Activated naive CD8-positive, alpha-beta T cell treated with anti-CD3 and anti-CD28 coated beads, Interleukin-2, amount 50 U/mL, for 24 hours (primary cell): ENCODE results near the gene ING4.
A peak's percentile ranks its signal among the peaks of the same experiment; 100 is the strongest.

ENCODE experiments used
- ATAC-seq: fragments of 150-1000 bp; cut with Tn5 transposase; one replicate; pipeline ENCODE4 v1.10.0; 2021
- DNase-seq: peaks from one replicate; pipeline ENCODE4 v3.0.0; 2021
- H3K27ac Mint-ChIP-seq: one replicate; pipeline ENCODE4 v1.8.0; 2021; ENCODE audit warnings: mild to moderate bottlenecking, mixed read lengths
- H3K27me3 Mint-ChIP-seq: one replicate; pipeline ENCODE4 v1.8.0; 2021; ENCODE audit warnings: mixed read lengths
- H3K36me3 Mint-ChIP-seq: one replicate; pipeline ENCODE4 v1.8.0; 2021; ENCODE audit warnings: low read depth, mixed read lengths
- H3K4me1 Mint-ChIP-seq: one replicate; pipeline ENCODE4 v1.8.0; 2021; ENCODE audit warnings: mixed read lengths
- H3K4me3 Mint-ChIP-seq: one replicate; pipeline ENCODE4 v1.8.0; 2021; ENCODE audit warnings: mild to moderate bottlenecking, moderate library complexity, mixed read lengths
- H3K9me3 Mint-ChIP-seq: one replicate; pipeline ENCODE4 v1.8.0; 2021; ENCODE audit warnings: mixed read lengths

ING4 gene

DNA sequence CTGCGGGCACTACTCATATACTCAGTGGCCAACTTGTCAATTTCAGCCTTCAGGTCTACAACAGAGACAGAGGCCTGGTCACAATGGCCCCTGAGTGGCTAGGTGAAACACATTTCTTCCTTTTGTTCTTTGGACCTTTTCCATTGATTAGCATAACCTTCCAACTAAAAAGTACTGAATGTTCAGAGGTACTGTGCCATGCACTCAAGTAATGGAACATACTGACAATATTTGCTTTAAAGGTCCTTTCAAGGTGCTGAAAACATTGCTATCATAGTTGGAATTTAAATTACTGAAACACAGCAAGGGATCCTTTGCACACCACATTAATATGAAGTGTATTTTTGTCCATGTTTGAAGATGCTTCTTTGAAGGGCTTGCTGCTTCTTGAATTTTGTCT is 9.6 kb downstream of the ING4 start:
- Mint-ChIP-seq H3K36me3 (peaks cover 11% of the 10 kb centered on the region), H3K4me1 (peaks cover 2% of the 10 kb centered on the region), H3K27me3 (no peaks in the 10 kb centered on the region), H3K27ac (no peak overlapping the region), H3K9me3 (no peaks in the 10 kb centered on the region), H3K4me3 (no peak overlapping the region)
- DNase-seq (no peak), ATAC-seq (no peak)

DNA sequence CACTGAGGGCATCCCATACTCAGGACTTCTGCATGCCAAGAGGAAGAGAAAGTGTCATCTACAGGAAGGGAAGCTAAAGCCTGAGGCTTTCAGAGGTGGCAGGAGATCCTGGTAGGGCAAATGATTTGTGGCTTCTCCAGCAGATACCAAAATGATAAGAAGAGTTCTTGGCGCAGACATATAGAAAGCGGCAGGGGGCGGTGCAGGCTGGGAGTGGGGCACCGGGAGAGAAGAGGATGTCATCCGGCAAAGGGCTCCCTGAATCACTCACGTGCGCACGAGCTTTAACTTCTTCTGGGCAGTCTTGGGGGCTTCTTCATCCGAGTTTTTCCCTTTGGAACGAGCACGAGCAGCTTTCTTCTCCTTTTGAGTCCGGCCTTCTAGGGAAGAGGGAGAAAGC is 10.5 kb downstream of the ING4 start:
- no peaks in the 10 kb centered on the region for H3K9me3 Mint-ChIP-seq
- no peak overlapping the region for H3K4me3 Mint-ChIP-seq
- no peaks in the 10 kb centered on the region for H3K27me3 Mint-ChIP-seq
- H3K27ac Mint-ChIP-seq: no peak overlapping the region
- H3K36me3 Mint-ChIP-seq: peaks cover 15% of the 10 kb centered on the region
- ATAC-seq: no peak
- no peak for DNase-seq
- peaks cover under 1% of the 10 kb centered on the region for H3K4me1 Mint-ChIP-seq

- Mint-ChIP-seq H3K4me3 (no peak overlapping the region), H3K4me1 (peaks cover 9% of the 10 kb centered on the region), H3K9me3 (no peaks in the 10 kb centered on the region), H3K36me3 (peaks cover 17% of the 10 kb centered on the region), H3K27me3 (no peaks in the 10 kb centered on the region), H3K27ac (no peak overlapping the region)
- no peak for ATAC-seq
- no peak for DNase-seq
Observed at GRCh38 chr12:6650832-6651231, 12.1 kb downstream of the ING4 start.

- Mint-ChIP-seq H3K4me3 (peak within 1 kb of the TSS; percentile 72), H3K9me3 (peaks cover 19% of the 10 kb centered on the region), H3K27me3 (no peaks in the 10 kb centered on the region)
Observed at GRCh38 chr12:6647083-6647604, 15.8 kb downstream of the ING4 start, which contains the start of gene ACRBP. Gene ACRBP (minus strand): TSS chr12:6647432. CDS start chr12:6647366, 66 bp downstream.

GRCh38 chr12:6646276-6647082 is 16.4 kb downstream of the ING4 start:
- H3K4me1 Mint-ChIP-seq: peaks cover 15% of the 10 kb centered on the region
- no peaks in the 10 kb centered on the region for H3K27me3 Mint-ChIP-seq
- peaks cover 18% of the 10 kb centered on the region for H3K36me3 Mint-ChIP-seq
- DNase-seq: no peak
- H3K27ac Mint-ChIP-seq: peak overlapping the region; percentile 76
- no peak for ATAC-seq
- peaks cover 19% of the 10 kb centered on the region for H3K9me3 Mint-ChIP-seq
- H3K4me3 Mint-ChIP-seq: peak overlapping the region; percentile 72

More at GRCh38 chr12:6647083-6647604, 15.8 kb downstream of the ING4 start, which contains the start of gene ACRBP:
- Mint-ChIP-seq H3K36me3 (peaks cover 22% of the 10 kb centered on the region), H3K4me1 (peaks cover 15% of the 10 kb centered on the region), H3K27ac (peak within 1 kb of the TSS; percentile 76)
- ATAC-seq: peak; percentile 37
- DNase-seq: peak; percentile 52

- no peak overlapping the region for H3K27ac Mint-ChIP-seq
- H3K4me1 Mint-ChIP-seq: peaks cover 15% of the 10 kb centered on the region
- no peaks in the 10 kb centered on the region for H3K27me3 Mint-ChIP-seq
- no peak overlapping the region for H3K4me3 Mint-ChIP-seq
- H3K9me3 Mint-ChIP-seq: peaks cover 19% of the 10 kb centered on the region
- DNase-seq (no peak), ATAC-seq (no peak)
- peaks cover 14% of the 10 kb centered on the region for H3K36me3 Mint-ChIP-seq
Observed at GRCh38 chr12:6644903-6645302, 18.0 kb downstream of the ING4 start.

DNA sequence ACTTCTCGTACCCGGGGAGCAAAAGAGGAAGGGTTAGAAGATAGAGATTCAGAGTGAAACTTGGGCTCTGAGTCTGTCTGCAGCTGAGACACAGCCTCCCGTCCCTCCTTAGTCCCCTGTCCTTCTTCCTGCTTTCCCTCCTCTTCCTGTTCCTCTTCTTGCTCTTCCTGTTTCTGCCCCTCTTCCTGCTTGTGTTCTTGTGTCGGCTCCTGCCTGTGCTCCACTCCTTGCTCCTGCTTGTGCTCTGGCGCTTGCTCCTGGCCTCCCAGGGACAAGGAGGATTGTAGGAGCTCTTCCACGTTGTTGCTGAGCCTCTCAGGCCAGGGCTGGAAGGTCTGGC is 18.7 kb downstream of the ING4 start:
- DNase-seq: no peak
- H3K36me3 Mint-ChIP-seq: peaks cover 14% of the 10 kb centered on the region
- ATAC-seq: no peak
- H3K9me3 Mint-ChIP-seq: peaks cover 19% of the 10 kb centered on the region
- peak overlapping the region; percentile 7 for H3K27ac Mint-ChIP-seq
- peaks cover 15% of the 10 kb centered on the region for H3K4me1 Mint-ChIP-seq
- H3K27me3 Mint-ChIP-seq: no peaks in the 10 kb centered on the region
- no peak overlapping the region for H3K4me3 Mint-ChIP-seq

DNA sequence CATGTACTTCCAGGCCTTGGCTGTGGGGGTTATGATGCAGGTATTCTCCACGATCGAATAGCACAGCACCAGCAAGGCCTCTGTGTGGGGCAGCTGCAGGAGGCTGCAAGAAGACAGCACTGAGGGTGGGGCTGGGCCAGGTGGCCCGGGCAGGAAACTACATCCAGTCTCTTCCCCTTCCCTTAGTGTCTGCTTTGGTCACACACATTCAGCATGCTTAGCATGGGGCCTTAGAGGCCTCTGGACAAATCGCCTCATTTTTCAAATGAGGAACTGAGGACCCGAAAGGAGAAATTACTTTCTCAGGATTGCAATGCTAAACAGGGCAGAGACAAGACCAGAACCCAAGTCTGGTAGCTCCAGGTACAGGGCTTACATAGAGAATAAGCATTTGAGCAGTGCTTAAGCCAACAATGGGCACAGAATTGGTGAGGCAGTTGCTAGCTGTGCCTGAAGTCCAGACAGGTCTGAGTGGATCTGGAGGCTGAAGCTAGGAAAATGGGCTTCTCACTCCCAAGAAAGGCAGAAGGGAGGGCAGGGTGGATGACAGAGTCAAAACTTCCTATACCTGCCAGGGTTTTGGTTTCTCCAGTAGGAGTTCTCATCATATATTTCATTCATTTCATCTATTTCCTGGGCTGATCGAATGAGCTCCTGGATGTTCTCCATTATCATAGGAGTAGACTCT is 19.2 kb downstream of the ING4 start:
- ATAC-seq: no peak
- Mint-ChIP-seq H3K27ac (no peak overlapping the region), H3K4me3 (no peak overlapping the region), H3K9me3 (peaks cover 19% of the 10 kb centered on the region), H3K36me3 (peaks cover 14% of the 10 kb centered on the region), H3K4me1 (peaks cover 15% of the 10 kb centered on the region), H3K27me3 (no peaks in the 10 kb centered on the region)
- DNase-seq: no peak

- DNase-seq: no peak
- peaks cover 8% of the 10 kb centered on the region for H3K36me3 Mint-ChIP-seq
- no peaks in the 10 kb centered on the region for H3K27me3 Mint-ChIP-seq
- no peak overlapping the region for H3K4me3 Mint-ChIP-seq
- no peak for ATAC-seq
- H3K9me3 Mint-ChIP-seq: peaks cover 19% of the 10 kb centered on the region
- H3K27ac Mint-ChIP-seq: no peak overlapping the region
- H3K4me1 Mint-ChIP-seq: peaks cover 21% of the 10 kb centered on the region
Observed at GRCh38 chr12:6641131-6641530, 21.8 kb downstream of the ING4 start.

- peaks cover 28% of the 10 kb centered on the region for H3K4me1 Mint-ChIP-seq
- no peak for ATAC-seq
Observed at GRCh38 chr12:6640497-6640896, 22.4 kb downstream of the ING4 start.

GRCh38 chr12:6639151-6639801 is 23.6 kb downstream of the ING4 start:
- Mint-ChIP-seq H3K27ac (no peak overlapping the region), H3K9me3 (peaks cover 13% of the 10 kb centered on the region)

More at GRCh38 chr12:6640497-6640896, 22.4 kb downstream of the ING4 start:
- Mint-ChIP-seq H3K36me3 (peaks cover 8% of the 10 kb centered on the region), H3K27me3 (no peaks in the 10 kb centered on the region), H3K9me3 (peaks cover 19% of the 10 kb centered on the region), H3K27ac (no peak overlapping the region), H3K4me3 (no peak overlapping the region)
- DNase-seq: no peak

DNA sequence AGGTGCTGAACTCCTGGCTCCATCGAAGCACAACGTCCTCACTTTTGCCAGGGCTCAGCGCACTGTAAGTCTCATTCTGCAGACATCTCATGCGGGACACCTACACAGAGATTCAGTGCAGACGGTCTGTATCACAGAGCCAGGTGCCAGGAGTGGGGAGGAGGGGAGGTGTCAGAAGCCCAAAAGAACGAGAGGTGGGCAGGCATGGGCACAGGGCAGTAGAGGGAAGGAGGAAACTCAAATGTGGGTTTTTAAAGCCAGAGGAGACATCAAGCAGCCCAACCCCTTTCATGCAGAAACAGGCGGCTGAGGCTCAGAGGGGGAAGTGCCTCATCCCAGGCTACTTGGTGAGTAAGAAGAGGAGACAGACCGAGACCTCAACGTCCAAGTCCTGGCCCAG is 24.6 kb downstream of the ING4 start:
- no peaks in the 10 kb centered on the region for H3K27me3 Mint-ChIP-seq
- no peak for ATAC-seq
- peaks cover 3% of the 10 kb centered on the region for H3K36me3 Mint-ChIP-seq
- H3K27ac Mint-ChIP-seq: peak overlapping the region; percentile 22
- peaks cover 44% of the 10 kb centered on the region for H3K4me1 Mint-ChIP-seq
- no peak for DNase-seq
- peaks cover 4% of the 10 kb centered on the region for H3K9me3 Mint-ChIP-seq
- H3K4me3 Mint-ChIP-seq: no peak overlapping the region

More at GRCh38 chr12:6639151-6639801, 23.6 kb downstream of the ING4 start:
- Mint-ChIP-seq H3K4me3 (no peak overlapping the region), H3K4me1 (peaks cover 37% of the 10 kb centered on the region), H3K27me3 (no peaks in the 10 kb centered on the region), H3K36me3 (peaks cover 7% of the 10 kb centered on the region)
- no peak for ATAC-seq
- no peak for DNase-seq

GRCh38 chr12:6635856-6636531 is 26.9 kb downstream of the ING4 start, which contains the start of gene LPAR5:
Gene LPAR5 (minus strand): TSS chr12:6635959. CDS start chr12:6621248, 14,711 bp downstream.
- H3K4me3 Mint-ChIP-seq: peak within 1 kb of the TSS; percentile 74
- no peaks in the 10 kb centered on the region for H3K36me3 Mint-ChIP-seq
- no peaks in the 10 kb centered on the region for H3K27me3 Mint-ChIP-seq
- H3K9me3 Mint-ChIP-seq: no peaks in the 10 kb centered on the region
- peak within 1 kb of the TSS; percentile 93 for H3K27ac Mint-ChIP-seq
- ATAC-seq (peak; percentile 60), DNase-seq (peak; percentile 56)
- H3K4me1 Mint-ChIP-seq: peaks cover 67% of the 10 kb centered on the region

DNA sequence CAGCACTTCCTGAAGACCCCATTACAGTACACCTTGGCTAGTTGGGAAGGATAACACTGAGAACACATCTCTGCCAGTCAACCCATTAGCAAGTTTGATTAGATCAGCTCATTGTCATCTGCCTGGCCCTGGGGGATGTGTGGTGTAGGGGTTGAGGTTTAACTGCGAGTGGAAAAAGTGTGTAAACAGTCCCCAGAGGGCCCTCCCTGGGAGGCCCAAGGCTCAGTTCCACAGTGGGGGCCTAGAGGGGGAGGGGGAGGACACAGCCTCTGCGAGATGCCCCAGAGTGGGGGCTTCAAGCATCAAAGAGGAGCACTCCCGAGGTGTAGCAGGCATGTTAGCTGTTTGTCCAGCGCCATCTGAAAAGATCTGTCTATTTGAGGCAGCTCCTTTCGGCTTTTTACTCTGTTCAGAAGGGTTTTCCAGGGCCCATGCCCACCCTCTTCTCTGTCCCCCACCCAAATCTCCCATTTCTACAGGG is 27.5 kb downstream of the ING4 start:
- ATAC-seq (peak; percentile 86), DNase-seq (peak; percentile 72)
- Mint-ChIP-seq H3K9me3 (no peaks in the 10 kb centered on the region), H3K27ac (peak overlapping the region; percentile 93), H3K4me1 (peaks cover 73% of the 10 kb centered on the region), H3K36me3 (no peaks in the 10 kb centered on the region), H3K4me3 (peak overlapping the region; percentile 74), H3K27me3 (no peaks in the 10 kb centered on the region)
